NCI-H526 (cell line): ENCODE results near the gene ZSCAN4.

Source experiments
- DNase-seq, 2 experiments: peaks; one replicate each; lab custom pipeline; 2025; lab: John Stamatoyannopoulos, UW

ZSCAN4 gene

GRCh38 chr19:57682226-57682766 is 13.6 kb downstream of the ZSCAN4 start:
- DNase-seq = no peak

DNA sequence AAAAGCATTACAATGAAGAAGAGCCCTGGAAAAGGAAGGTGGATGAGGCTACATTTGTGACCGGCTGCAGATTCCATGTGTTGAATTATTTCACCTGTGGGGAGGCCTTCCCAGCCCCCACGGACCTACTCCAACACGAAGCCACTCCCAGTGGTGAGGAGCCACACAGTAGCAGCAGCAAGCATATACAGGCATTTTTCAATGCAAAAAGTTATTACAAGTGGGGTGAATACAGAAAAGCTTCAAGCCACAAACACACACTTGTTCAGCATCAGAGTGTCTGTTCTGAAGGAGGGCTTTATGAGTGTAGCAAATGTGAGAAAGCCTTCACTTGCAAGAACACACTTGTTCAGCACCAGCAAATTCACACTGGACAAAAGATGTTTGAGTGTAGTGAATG is 18.0 kb downstream of the ZSCAN4 start:
- no peak for DNase-seq

- DNase-seq = no peak
Measured at GRCh38 chr19:57687363-57688010, 18.8 kb downstream of the ZSCAN4 start.

DNA sequence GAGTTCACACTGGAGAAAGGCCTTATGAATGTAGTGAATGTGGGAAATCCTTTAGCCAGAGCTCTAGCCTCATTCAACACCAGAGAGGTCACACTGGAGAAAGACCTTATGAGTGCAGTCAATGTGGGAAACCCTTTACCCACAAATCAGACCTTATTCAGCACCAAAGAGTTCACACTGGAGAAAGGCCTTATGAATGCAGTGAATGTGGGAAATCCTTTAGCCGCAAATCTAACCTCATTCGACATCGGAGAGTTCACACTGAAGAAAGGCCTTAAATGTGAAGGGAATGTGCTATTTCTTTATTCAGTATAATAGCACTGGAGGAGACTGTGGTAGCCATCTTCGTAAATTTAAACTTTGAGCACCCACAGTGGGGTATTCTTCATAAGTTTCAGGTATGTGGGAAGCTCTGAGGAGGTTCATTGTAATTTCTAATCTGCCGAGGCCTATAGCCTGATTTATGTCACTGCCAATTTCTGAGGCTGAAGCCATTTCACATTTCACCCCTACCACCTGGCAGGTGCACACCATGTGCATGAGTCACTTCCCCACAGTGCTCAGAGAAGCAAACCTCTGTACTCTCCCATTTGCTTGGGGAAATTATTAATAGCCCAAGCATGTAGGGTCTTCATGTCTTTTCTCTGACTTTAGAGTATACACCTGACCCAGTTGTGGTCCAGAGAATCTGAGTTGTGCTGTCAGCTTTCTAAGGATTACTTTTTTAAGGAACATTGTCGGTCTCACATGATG is 19.5 kb downstream of the ZSCAN4 start:
- no peak for DNase-seq

GRCh38 chr19:57689750-57690149 is 21.0 kb downstream of the ZSCAN4 start:
- no peak for DNase-seq

DNA sequence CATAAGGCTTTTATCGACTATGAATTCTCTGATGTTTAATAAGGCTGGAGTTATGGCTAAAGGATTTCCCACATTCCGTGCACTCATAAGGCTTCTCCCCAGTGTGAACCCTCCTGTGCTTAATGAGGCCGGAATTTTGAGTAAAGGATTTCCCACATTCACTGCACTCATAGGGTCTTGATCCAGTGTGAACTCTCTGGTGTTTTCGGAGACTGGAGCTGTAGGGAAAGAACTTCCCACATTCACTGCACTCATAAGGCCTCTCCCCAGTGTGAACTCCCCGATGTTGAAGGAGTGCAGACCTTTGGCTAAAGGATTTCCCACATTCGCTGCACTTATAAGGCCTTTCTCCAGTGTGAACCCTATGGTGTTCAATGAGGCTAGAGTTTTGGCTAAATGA is 32.9 kb downstream of the ZSCAN4 start:
- DNase-seq = no peak

DNA sequence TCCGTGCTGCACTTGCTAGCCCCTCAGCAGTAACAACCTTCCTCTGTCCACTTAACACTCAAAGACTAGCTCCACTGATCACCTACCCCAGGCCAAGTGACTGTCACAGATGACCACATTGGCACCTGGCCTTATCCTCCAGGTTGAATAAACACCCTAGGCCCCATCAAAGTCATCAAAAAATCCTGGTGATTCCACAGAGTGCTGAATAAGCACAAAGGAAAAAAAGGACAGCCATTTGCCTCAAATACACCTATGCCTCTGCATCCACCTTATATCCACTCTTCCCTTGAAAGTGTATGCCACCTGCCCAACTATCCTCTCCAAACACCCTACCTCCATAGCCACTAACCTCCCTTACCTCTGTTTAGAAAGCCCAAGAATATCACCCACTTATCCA is 37.6 kb downstream of the ZSCAN4 start:
- DNase-seq = no peak

DNA sequence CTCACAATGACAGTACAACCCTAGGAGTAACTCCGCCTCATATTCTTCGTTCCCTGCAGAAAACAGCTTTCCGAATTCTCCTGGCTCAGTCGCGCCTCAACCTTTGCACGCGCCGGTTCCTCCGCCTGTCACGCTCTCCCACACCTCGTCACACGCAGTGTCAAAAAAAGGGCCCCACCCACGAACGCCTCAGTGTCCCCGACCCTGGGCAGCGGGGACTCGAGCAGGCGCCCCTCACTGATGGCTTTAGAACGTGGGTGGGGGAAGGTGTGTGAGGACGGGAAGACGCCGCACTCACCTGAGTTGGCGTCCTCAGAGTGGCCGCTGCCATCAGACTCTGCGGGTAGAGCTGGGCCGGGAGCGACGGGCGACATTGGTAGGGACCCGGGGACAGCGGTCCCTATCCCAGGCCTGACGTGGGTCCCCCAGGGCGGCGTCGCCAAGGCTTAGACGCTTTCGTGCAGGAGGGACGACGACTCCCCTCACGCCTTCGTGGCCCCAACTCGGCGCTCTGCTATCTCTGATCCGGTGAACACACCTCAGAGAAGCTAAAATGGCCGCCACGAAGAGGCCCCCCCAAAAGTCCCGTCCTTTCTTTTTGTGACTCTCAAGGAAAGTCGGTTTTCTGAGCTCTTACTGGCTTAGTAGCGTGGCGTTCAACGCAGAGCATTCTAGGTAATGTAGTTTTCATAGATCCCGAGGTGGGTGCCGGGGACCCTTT is 40.1 kb downstream of the ZSCAN4 start, which contains the start of gene ZNF154:
Gene ZNF154 (minus strand): TSS at position 564 of the 721 bp plus-strand sequence. CDS start 233 bp downstream, at position 331.
- peak; percentile 50 to 66 for DNase-seq

DNA sequence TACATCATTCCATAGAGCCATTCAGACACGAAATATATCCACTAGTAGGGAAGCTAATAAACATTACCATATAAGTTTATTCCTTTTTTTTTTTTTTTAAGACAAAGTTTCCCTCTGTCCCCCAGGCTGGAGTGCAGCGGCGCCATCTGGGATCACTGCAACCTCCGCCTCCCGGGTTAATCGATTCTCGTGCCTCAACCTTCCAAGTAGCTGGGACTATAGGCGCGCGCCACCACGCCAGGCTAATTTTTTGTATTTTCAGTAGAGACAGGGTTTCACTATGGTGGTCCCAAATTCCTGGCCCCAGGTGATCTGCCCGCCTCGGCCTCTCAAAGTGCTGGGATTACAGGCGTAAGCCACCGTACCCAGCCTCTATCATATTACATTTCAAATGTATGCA is 40.9 kb downstream of the ZSCAN4 start:
- no peak for DNase-seq

- no peak for DNase-seq
Measured at GRCh38 chr19:57712222-57712621, 43.5 kb downstream of the ZSCAN4 start.

DNA sequence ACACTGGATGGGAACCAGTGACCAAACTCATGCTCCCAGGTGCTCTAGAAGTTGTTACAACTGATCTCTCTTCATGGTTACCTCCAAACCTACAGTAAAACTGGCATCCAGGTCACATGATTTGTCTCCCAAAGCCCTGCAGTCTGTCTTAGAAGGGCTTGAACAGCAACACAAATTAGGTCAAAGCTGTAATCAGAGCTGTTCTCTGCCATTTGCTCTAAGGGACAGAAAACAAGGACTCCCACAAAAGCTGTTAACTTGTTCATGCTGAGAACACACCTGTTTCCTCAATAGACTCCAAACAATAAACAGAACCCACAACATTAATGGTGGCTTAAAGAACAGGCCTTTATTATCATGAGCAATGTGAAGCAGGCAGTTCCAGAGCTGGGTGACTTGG is 50.7 kb downstream of the ZSCAN4 start:
- DNase-seq = no peak

DNA sequence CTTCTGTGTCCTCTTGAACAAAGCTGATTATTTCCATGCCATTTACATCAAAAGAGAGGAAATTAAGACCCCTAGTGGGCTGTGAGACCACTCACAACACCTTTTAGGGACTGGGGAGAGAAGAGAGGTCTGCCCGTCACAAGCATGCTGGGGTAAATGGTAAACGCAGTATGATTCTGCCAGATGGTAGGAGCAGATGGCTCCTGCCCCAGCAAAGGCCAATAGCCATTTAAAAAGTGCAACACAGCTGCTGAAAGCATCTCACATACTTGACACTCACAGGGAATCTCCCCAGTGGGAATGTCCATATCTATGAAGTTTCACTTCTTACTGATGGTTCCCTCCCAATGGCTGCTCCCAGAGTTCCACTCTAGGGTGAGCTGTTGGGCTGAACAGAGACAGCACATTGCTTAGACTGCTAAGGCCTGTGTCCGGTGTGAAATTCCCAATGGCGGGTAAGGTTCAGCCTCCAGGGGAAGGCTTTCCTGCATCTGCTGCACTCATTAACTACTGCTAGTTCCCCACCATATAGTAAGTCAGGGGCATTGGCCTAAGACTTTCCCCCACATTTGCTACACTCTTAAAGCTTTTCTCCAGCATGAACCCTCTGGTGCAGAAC is 51.3 kb downstream of the ZSCAN4 start:
- no peak for DNase-seq

GRCh38 chr19:57720878-57721277 is 52.1 kb downstream of the ZSCAN4 start:
- no peak for DNase-seq
